ENCODE data around the gene RANBP2. TPM values are rescaled to one million over a fixed set of nuclear protein-coding genes. Genes with fewer than 3 reads are reported as not detected.
"Not testable (repeated sequence)": the region's sequence is repeated elsewhere in the genome, so short reads cannot be mapped to it uniquely, and the experiment has no call there.

The RANBP2 gene
- total RNA-seq (2021) (37.6 and 47.5 TPM in 2 replicates), Bru-seq, nascent RNA (percentile 92 among the genes with signal in this experiment), BruChase-seq, experiment 1, labeled RNA remaining after a 2-hour chase (percentile 95 among the genes with signal in this experiment), BruChase-seq, experiment 2, labeled RNA remaining after a 6-hour chase (percentile 96 among the genes with signal in this experiment)
- long read RNA-seq, full-length matches to known transcripts = 3 of 10 reads
- long read RNA-seq, partial matches to known transcripts = 6 of 10 reads
- long read RNA-seq, other reads (novel, unspliced or antisense) = 1 of 10 reads

DNA sequence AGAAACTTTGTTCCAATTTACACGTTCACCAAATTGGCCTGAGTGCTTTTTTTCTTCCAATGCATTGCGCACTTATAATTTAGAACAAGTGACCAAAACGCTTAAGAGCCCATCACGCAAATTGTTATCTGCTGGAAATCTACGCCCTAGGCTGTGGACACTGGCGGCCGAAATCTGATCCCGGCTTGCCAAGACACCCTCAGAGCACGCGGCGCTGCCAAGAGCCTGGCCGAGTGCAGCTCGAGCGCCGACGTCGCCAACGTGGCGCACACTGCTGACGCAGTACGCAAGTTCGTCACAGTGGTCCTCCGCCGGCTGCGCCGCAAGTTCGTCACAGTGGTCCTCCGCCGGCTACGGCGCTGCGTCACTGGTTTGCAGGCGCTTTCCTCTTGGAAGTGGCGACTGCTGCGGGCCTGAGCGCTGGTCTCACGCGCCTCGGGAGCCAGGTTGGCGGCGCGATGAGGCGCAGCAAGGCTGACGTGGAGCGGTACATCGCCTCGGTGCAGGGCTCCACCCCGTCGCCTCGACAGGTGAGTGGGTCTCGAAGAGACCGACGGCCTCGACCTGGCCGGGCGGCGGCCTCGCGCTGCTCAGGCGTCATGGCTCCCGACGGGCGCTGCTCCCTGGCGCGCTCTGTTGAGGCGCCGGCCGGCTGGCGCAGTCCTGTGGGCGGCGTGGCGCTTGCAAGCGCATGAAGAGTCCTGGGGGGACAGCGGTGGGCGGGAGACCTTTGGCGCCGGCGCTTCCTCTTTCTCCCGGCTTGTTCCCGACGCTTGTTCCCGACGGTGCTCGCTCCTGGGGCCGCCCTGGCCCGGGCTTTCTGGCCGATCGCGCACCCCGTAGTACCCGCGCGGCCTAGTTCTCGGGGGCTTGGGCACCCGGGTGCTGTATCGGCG is at the start of gene RANBP2:
Gene RANBP2 (plus strand): TSS at position 334 of the 896 bp plus-strand sequence. CDS start 125 bp downstream, at position 459.
- TF ChIP-seq, protein P1, sequence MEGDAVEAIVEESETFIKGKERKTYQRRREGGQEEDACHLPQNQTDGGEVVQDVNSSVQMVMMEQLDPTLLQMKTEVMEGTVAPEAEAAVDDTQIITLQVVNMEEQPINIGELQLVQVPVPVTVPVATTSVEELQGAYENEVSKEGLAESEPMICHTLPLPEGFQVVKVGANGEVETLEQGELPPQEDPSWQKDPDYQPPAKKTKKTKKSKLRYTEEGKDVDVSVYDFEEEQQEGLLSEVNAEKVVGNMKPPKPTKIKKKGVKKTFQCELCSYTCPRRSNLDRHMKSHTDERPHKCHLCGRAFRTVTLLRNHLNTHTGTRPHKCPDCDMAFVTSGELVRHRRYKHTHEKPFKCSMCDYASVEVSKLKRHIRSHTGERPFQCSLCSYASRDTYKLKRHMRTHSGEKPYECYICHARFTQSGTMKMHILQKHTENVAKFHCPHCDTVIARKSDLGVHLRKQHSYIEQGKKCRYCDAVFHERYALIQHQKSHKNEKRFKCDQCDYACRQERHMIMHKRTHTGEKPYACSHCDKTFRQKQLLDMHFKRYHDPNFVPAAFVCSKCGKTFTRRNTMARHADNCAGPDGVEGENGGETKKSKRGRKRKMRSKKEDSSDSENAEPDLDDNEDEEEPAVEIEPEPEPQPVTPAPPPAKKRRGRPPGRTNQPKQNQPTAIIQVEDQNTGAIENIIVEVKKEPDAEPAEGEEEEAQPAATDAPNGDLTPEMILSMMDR (conservative IDR thresholded peaks at IDR 0.05) = no peak
- ChIA-PET POLR2A (ENCODE audit: unreplicated experiment) (interaction anchor here (0.7 kb wide), 1 partner anchor 895 kb away, joined by 4 read pairs; the partner anchor contains the start of gene SOWAHC), CTCF (no interaction called here)
- 0 out of 2 replicates have a peak, but pooled peaks cover 7% of the 10 kb centered on the region for H3F3A ChIP-seq (ENCODE audit: insufficient read depth, low read depth)
- peak within 1 kb of the TSS; percentile 93 for H3K4me2 ChIP-seq
- H3K4me3 ChIP-seq = peak within 1 kb of the TSS; percentile 93
- H3K79me2 ChIP-seq (ENCODE audit: low read depth) = peaks cover 50% of the 10 kb centered on the region
- H3K27ac ChIP-seq = peak within 1 kb of the TSS; percentile 86
- no TSS peak for BruUV-seq (replicated peaks)
- H3K9me3 ChIP-seq (ENCODE audit: insufficient read depth, low read depth) = no peaks in the 10 kb centered on the region
- H4K20me1 ChIP-seq (ENCODE audit: insufficient read depth) = peaks cover 18% of the 10 kb centered on the region
- H3K4me1 ChIP-seq (replicated peaks; ENCODE audit: insufficient read depth) = no peaks in the 10 kb centered on the region; the same call in 1 of the 2 replicates
- H3K9me2 ChIP-seq (ENCODE audit: insufficient read depth) = no peaks in the 10 kb centered on the region
- intact Hi-C loops (cut with micrococcal nuclease; ENCODE audit: unreplicated experiment) = no loop called here
- H3K36me3 ChIP-seq (ENCODE audit: low read depth) = no peaks in the 10 kb centered on the region
- no peaks in the 10 kb centered on the region for H3K27me3 ChIP-seq (ENCODE audit: insufficient read depth, low read depth)
- peak; percentile 91 to 95 for DNase-seq
- peak within 1 kb of the TSS; percentile 95 for H2AFZ ChIP-seq

- BruUV-seq (replicated peaks); H3F3A ChIP-seq (ENCODE audit: insufficient read depth, low read depth); H2AFZ ChIP-seq; H3K27me3 ChIP-seq (ENCODE audit: insufficient read depth, low read depth); H3K9me2 ChIP-seq (ENCODE audit: insufficient read depth); H3K4me2 ChIP-seq; POLR2A ChIA-PET (ENCODE audit: unreplicated experiment); H3K4me3 ChIP-seq; H4K20me1 ChIP-seq (ENCODE audit: insufficient read depth); H3K79me2 ChIP-seq (ENCODE audit: low read depth); CTCF ChIA-PET; H3K9me3 ChIP-seq (ENCODE audit: insufficient read depth, low read depth); intact Hi-C loops (cut with micrococcal nuclease; ENCODE audit: unreplicated experiment); H3K4me1 ChIP-seq (replicated peaks; ENCODE audit: insufficient read depth); H3K36me3 ChIP-seq (ENCODE audit: low read depth); H3K27ac ChIP-seq; DNase-seq: not testable (repeated sequence)
Measured at GRCh38 chr2:108670282-108670681, 49.0 kb upstream of the RANBP2 start.

DNA sequence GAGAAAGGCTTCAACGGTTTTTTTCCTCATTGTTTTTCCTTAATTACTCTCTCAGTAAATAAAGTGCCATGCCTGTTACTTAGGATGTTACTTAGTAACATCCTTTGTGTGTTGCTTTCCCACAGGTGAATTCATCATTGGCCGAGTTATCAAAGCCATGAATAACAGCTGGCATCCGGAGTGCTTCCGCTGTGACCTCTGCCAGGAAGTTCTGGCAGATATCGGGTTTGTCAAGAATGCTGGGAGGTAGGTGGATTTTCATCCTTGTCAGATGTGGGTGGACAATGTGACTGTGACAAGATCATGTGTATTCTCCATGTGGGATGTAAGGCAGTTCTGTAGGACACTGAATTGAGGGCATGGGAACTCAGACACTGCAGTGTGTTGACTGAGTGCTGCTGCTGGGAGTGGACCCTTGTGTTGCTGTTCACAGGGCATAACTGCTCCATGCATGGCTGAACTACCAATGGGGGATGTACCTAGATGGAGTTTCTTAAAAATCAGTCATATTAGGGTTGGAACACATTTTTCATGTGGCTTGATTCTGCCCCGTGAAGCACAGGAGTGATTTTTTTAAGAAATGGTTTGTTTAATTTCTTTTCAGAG is 47.0 kb upstream of the RANBP2 start:
- CTCF ChIA-PET = not testable (repeated sequence)

GRCh38 chr2:108676522-108676921 is 42.8 kb upstream of the RANBP2 start:
- BruUV-seq (replicated peaks); H3K27ac ChIP-seq; DNase-seq; H3K27me3 ChIP-seq (ENCODE audit: insufficient read depth, low read depth); H3K9me2 ChIP-seq (ENCODE audit: insufficient read depth); H3K4me3 ChIP-seq; H4K20me1 ChIP-seq (ENCODE audit: insufficient read depth); H3K36me3 ChIP-seq (ENCODE audit: low read depth); H3K79me2 ChIP-seq (ENCODE audit: low read depth); POLR2A ChIA-PET (ENCODE audit: unreplicated experiment); CTCF ChIA-PET; intact Hi-C loops (cut with micrococcal nuclease; ENCODE audit: unreplicated experiment); H2AFZ ChIP-seq; H3K9me3 ChIP-seq (ENCODE audit: insufficient read depth, low read depth); H3K4me2 ChIP-seq: not testable (repeated sequence)
- H3K4me1 ChIP-seq (replicated peaks; ENCODE audit: insufficient read depth) = peaks cover 25% of the 10 kb centered on the region
- peaks cover 11% of the 10 kb centered on the region; the same call in 1 of the 2 replicates for H3F3A ChIP-seq (ENCODE audit: insufficient read depth, low read depth)

More for the DNA sequence above, 47.0 kb upstream of the RANBP2 start:
- intact Hi-C loops (cut with micrococcal nuclease; ENCODE audit: unreplicated experiment); H3K4me3 ChIP-seq; H3K27ac ChIP-seq; H3K36me3 ChIP-seq (ENCODE audit: low read depth); H4K20me1 ChIP-seq (ENCODE audit: insufficient read depth); H3K79me2 ChIP-seq (ENCODE audit: low read depth); H3K9me2 ChIP-seq (ENCODE audit: insufficient read depth); H3K9me3 ChIP-seq (ENCODE audit: insufficient read depth, low read depth); H2AFZ ChIP-seq; H3K4me2 ChIP-seq; H3K4me1 ChIP-seq (replicated peaks; ENCODE audit: insufficient read depth); BruUV-seq (replicated peaks); DNase-seq; POLR2A ChIA-PET (ENCODE audit: unreplicated experiment); H3F3A ChIP-seq (ENCODE audit: insufficient read depth, low read depth); H3K27me3 ChIP-seq (ENCODE audit: insufficient read depth, low read depth): not testable (repeated sequence)

- POLR2A ChIA-PET (ENCODE audit: unreplicated experiment); H4K20me1 ChIP-seq (ENCODE audit: insufficient read depth); H3K36me3 ChIP-seq (ENCODE audit: low read depth); H3K9me3 ChIP-seq (ENCODE audit: insufficient read depth, low read depth); DNase-seq; BruUV-seq (replicated peaks); CTCF ChIA-PET; H3K4me3 ChIP-seq; H3K79me2 ChIP-seq (ENCODE audit: low read depth); H3K27me3 ChIP-seq (ENCODE audit: insufficient read depth, low read depth); intact Hi-C loops (cut with micrococcal nuclease; ENCODE audit: unreplicated experiment); H2AFZ ChIP-seq; H3K9me2 ChIP-seq (ENCODE audit: insufficient read depth): not testable (repeated sequence)
- peak overlapping the region; percentile 82 for H3K27ac ChIP-seq
- H3K4me1 ChIP-seq (replicated peaks; ENCODE audit: insufficient read depth) = peaks cover 25% of the 10 kb centered on the region
- peaks cover 11% of the 10 kb centered on the region; the same call in 1 of the 2 replicates for H3F3A ChIP-seq (ENCODE audit: insufficient read depth, low read depth)
- H3K4me2 ChIP-seq = peak overlapping the region; percentile 75
Measured at GRCh38 chr2:108677239-108677744, 42.0 kb upstream of the RANBP2 start.

DNA sequence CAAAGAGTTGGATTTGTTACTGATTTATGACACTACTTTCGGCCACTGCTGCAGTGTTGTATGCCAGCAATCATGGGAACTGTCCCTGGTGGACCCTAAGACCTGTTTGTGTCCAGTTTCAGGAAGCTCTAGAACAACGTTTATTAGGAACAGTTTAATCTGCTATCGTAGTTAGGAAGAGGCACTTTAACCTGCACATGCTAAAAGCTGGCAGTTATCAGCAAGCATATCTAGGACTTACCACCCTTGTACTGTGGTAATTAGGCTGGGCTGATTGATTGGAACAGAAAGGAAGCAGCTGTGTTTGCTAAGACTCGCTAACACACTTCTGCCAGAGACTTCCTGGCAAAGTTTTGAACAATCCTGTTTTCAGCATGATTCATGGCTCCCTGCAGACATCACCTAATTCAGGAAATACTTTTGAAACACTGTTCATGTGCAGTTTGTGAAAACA is 41.1 kb upstream of the RANBP2 start:
- H3K4me1 ChIP-seq (replicated peaks; ENCODE audit: insufficient read depth) = peaks cover 25% of the 10 kb centered on the region
- CTCF ChIA-PET; H3K79me2 ChIP-seq (ENCODE audit: low read depth); BruUV-seq (replicated peaks); H3K9me2 ChIP-seq (ENCODE audit: insufficient read depth); H4K20me1 ChIP-seq (ENCODE audit: insufficient read depth); H3K9me3 ChIP-seq (ENCODE audit: insufficient read depth, low read depth); intact Hi-C loops (cut with micrococcal nuclease; ENCODE audit: unreplicated experiment); H3K36me3 ChIP-seq (ENCODE audit: low read depth); POLR2A ChIA-PET (ENCODE audit: unreplicated experiment); H3K27me3 ChIP-seq (ENCODE audit: insufficient read depth, low read depth): not testable (repeated sequence)
- H2AFZ ChIP-seq = 0 out of 2 replicates have a peak overlapping the region, but pooled peaks have one; percentile 52
- H3K27ac ChIP-seq = peak overlapping the region; percentile 82
- peak overlapping the region; percentile 41; the same call in 1 of the 2 replicates for H3K4me3 ChIP-seq
- peaks cover 11% of the 10 kb centered on the region; the same call in 1 of the 2 replicates for H3F3A ChIP-seq (ENCODE audit: insufficient read depth, low read depth)
- DNase-seq = peak; percentile 19 to 83
- peak overlapping the region; percentile 75 for H3K4me2 ChIP-seq
